HG02885 (cell line): ENCODE results near the gene CTNNA2.
"Not testable (repeated sequence)": the region's sequence is repeated elsewhere in the genome, so short reads cannot be mapped to it uniquely, and the experiment has no call there.

Source experiments
- ATAC-seq: cut with Tn5 transposase; IDR thresholded peaks from one replicate; pipeline ENCODE4 v1.9.1; 2021; ENCODE audit warnings: mild to moderate bottlenecking; ENCODE audit not compliant: unreplicated experiment, poor library complexity

Gene CTNNA2

GRCh38 chr2:80009211-80009610, 496.4 kb downstream of the CTNNA2 start:
- no peak for ATAC-seq

GRCh38 chr2:80012061-80012460, 499.2 kb downstream of the CTNNA2 start:
- ATAC-seq: no peak

- ATAC-seq: no peak
Measured at GRCh38 chr2:80014637-80015036, 501.8 kb downstream of the CTNNA2 start.

GRCh38 chr2:80016171-80016570, 503.3 kb downstream of the CTNNA2 start:
- ATAC-seq: no peak

GRCh38 chr2:80019571-80020460, 507.0 kb downstream of the CTNNA2 start:
- ATAC-seq: no peak

- no peak for ATAC-seq
Measured at GRCh38 chr2:80022018-80022417, 509.2 kb downstream of the CTNNA2 start.

GRCh38 chr2:80026040-80026729, 513.3 kb downstream of the CTNNA2 start:
- no peak for ATAC-seq

GRCh38 chr2:80028051-80028450, 515.2 kb downstream of the CTNNA2 start:
- no peak for ATAC-seq

- no peak for ATAC-seq
Measured at GRCh38 chr2:80028584-80028983, 515.7 kb downstream of the CTNNA2 start.

GRCh38 chr2:80030135-80030534, 517.3 kb downstream of the CTNNA2 start:
- ATAC-seq: no peak

- ATAC-seq: not testable (repeated sequence)
Measured at GRCh38 chr2:80032684-80033083, 519.8 kb downstream of the CTNNA2 start.

- ATAC-seq: no peak
Measured at GRCh38 chr2:80035749-80036285, 523.0 kb downstream of the CTNNA2 start.

GRCh38 chr2:80037310-80037709, 524.5 kb downstream of the CTNNA2 start:
- ATAC-seq: no peak

- ATAC-seq: no peak
Measured at GRCh38 chr2:80040226-80040625, 527.4 kb downstream of the CTNNA2 start.

GRCh38 chr2:80042635-80043034, 529.8 kb downstream of the CTNNA2 start:
- no peak for ATAC-seq

GRCh38 chr2:80048296-80048695, 535.4 kb downstream of the CTNNA2 start:
- no peak for ATAC-seq

- no peak for ATAC-seq
Measured at GRCh38 chr2:80050246-80050645, 537.4 kb downstream of the CTNNA2 start.

GRCh38 chr2:80053522-80054345, 540.9 kb downstream of the CTNNA2 start:
- ATAC-seq: no peak

- no peak for ATAC-seq
Measured at GRCh38 chr2:80054346-80054675, 541.5 kb downstream of the CTNNA2 start.

- ATAC-seq: no peak
Measured at GRCh38 chr2:80057956-80058355, 545.1 kb downstream of the CTNNA2 start.

GRCh38 chr2:80058562-80058961, 545.7 kb downstream of the CTNNA2 start:
- ATAC-seq: no peak
